K562 (cell line): Measurements from ENCODE around the gene PRRG4. TPM values are rescaled to one million over a fixed set of nuclear protein-coding genes. Genes with fewer than 3 reads are reported as not detected.
A peak's percentile ranks its signal among the peaks of the same experiment; 100 is the strongest.

Source experiments
- ATAC-seq: fragments of 200-7000 bp; cut with Tn5 transposase; 3 replicates; pipeline ENCODE4 v1.9.1; 2020; ENCODE audit warnings: moderate library complexity
- BruUV-seq: library from RNA; stranded (reverse); fragments of 400-500 nt; replicated peaks from 2 replicates; lab custom pipeline; 2021; lab: Mats Ljungman, UMichigan
- CTCF ChIA-PET: fragments of 300-600 bp; formaldehyde crosslinking; extraction: SDS; loops from one replicate; lab custom pipeline; 2021; ENCODE audit warnings: low intra/inter-chr PET ratio; lab: Yijun Ruan, JAX
- POLR2A ChIA-PET: fragments of 300-600, 350-650 bp; sonication (Branson Sonifier 250); formaldehyde crosslinking; extraction: SDS; loops from one replicate; lab custom pipeline; 2021; ENCODE audit warnings: antibody characterized with exemption, inconsistent platforms; lab: Yijun Ruan, JAX
- DNase-seq, 4 experiments: peaks; one replicate each; pipeline versions ENCODE4 v3.0.0 to v3.0.0-alpha.2; 2011 to 2018; ENCODE audit warnings: low spot score in 3 of 4, mixed read lengths in 3 of 4; ENCODE audit errors: extremely low read depth in 1 of 4
- FAIRE-seq: peaks from 2 replicates; lab custom pipeline; 2011; peaks lifted over from hg19 to GRCh38; lab: Jason Lieb, UNC
- H2AFZ ChIP-seq: 2 replicates; pipeline ENCODE4 v1.6.0; 2011; ENCODE audit warnings: low read depth, low read length, control low read depth, inconsistent platforms
- H3K27ac ChIP-seq: fragments of 200-600 bp; 3 replicates; pipeline ENCODE4 v1.8.0; 2011; ENCODE audit warnings: low read depth, mild to moderate bottlenecking, control low read depth, inconsistent platforms, low read length, moderate library complexity, mixed read lengths; ENCODE audit errors: extremely low read depth
- H3K27me3 ChIP-seq, 2 experiments: fragments of 300-600 bp in 1 of 2; 2 replicates in 1 of 2; 3 replicates in 1 of 2; pipeline versions ENCODE4 v1.6.0 to v1.8.0; 2011; ENCODE audit warnings: inconsistent platforms in 2 of 2, low read length in 2 of 2, mild to moderate bottlenecking in 1 of 2, mixed read lengths in 1 of 2, moderate library complexity in 1 of 2; ENCODE audit not compliant: control insufficient read depth in 2 of 2, insufficient read depth in 2 of 2
- H3K36me3 ChIP-seq: fragments of 300-600 bp; 3 replicates; pipeline ENCODE4 v1.8.0; 2011; ENCODE audit warnings: mild to moderate bottlenecking, low read length, inconsistent platforms; ENCODE audit not compliant: control insufficient read depth, insufficient read depth
- H3K4me1 ChIP-seq, 2 experiments: fragments of 200-600 bp in 1 of 2; replicated peaks in 1 of 2; 2 replicates in 1 of 2; 3 replicates in 1 of 2; pipeline versions ENCODE4 v1.5.1 to v1.8.0; 2011; ENCODE audit warnings: inconsistent platforms in 2 of 2, low read length in 2 of 2, mild to moderate bottlenecking in 1 of 2, mixed read lengths in 1 of 2, moderate library complexity in 1 of 2; ENCODE audit not compliant: control insufficient read depth in 2 of 2, insufficient read depth in 2 of 2
- H3K4me2 ChIP-seq: 2 replicates; pipeline ENCODE4 v1.6.1; 2011; ENCODE audit warnings: low read length, control low read depth, inconsistent platforms, mixed read lengths; ENCODE audit not compliant: insufficient read depth
- H3K4me3 ChIP-seq: fragments of 200-600 bp; sonication (generic), shearing (Covaris generic); 2 replicates; pipeline ENCODE4 v1.5.1; 2016; ENCODE audit warnings: control low read depth, inconsistent platforms
- H3K79me2 ChIP-seq: fragments of 200-600 bp; 3 replicates; pipeline ENCODE4 v1.8.0; 2011; ENCODE audit warnings: low read length, inconsistent platforms; ENCODE audit not compliant: control insufficient read depth, insufficient read depth
- H3K9ac ChIP-seq, 2 experiments: 2 replicates each; pipeline versions ENCODE4 v1.6.0 to v1.6.1; 2011; ENCODE audit warnings: low read depth in 2 of 2, low read length in 2 of 2, control low read depth in 1 of 2, inconsistent platforms in 1 of 2, mild to moderate bottlenecking in 1 of 2, mixed read lengths in 1 of 2; ENCODE audit not compliant: insufficient read depth in 1 of 2
- H3K9me1 ChIP-seq: one replicate; pipeline ENCODE4 v1.6.0; 2011; ENCODE audit warnings: inconsistent platforms, mild to moderate bottlenecking, low read length, moderate library complexity; ENCODE audit not compliant: control insufficient read depth, insufficient read depth
- H3K9me3 ChIP-seq: replicated peaks from 2 replicates; pipeline ENCODE4 v1.5.1; 2011; ENCODE audit warnings: low read depth, low read length, inconsistent platforms; ENCODE audit not compliant: control insufficient read depth, insufficient read depth
- H4K20me1 ChIP-seq: replicated peaks from 2 replicates; pipeline ENCODE4 v1.6.1; 2011; ENCODE audit warnings: low read length, inconsistent platforms, mixed read lengths; ENCODE audit not compliant: control insufficient read depth, insufficient read depth
- ARID2 ChIP-seq: fragments of 450-650 bp; IDR thresholded peaks from 2 replicates; pipeline ENCODE4 v1.6.1; 2017; ENCODE audit warnings: antibody characterized with exemption, mild to moderate bottlenecking
- EZH2 ChIP-seq: IDR thresholded peaks from 2 replicates; pipeline ENCODE4 v1.6.1; 2012; ENCODE audit warnings: low read depth, mild to moderate bottlenecking, inconsistent platforms, low read length, borderline replicate concordance
- HNRNPK ChIP-seq: fragments of 200-400 bp; formaldehyde crosslinking; IDR thresholded peaks from one replicate; pipeline ENCODE4 v1.6.1; 2018; ENCODE audit warnings: mild to moderate bottlenecking, low read depth, low read length; ENCODE audit not compliant: poor library complexity, severe bottlenecking
- MAFG ChIP-seq: fragments of 450-650 bp; conservative IDR thresholded peaks from 2 replicates; pipeline ENCODE4 v1.6.1; 2016; ENCODE audit warnings: missing genetic modification characterization, missing compliant biosample characterization
- MCM2 ChIP-seq: fragments of 450-650 bp; IDR thresholded peaks from 2 replicates; pipeline ENCODE4 v1.6.1; 2017; ENCODE audit warnings: low read depth, mild to moderate bottlenecking
- MCM5 ChIP-seq: fragments of 450-650 bp; IDR thresholded peaks from 2 replicates; pipeline ENCODE4 v1.6.1; 2016; ENCODE audit warnings: low read depth
- MXI1 ChIP-seq: IDR thresholded peaks from 2 replicates; pipeline ENCODE4 v1.6.1; 2011; ENCODE audit warnings: low read depth, mild to moderate bottlenecking, improper control_type of control experiment, low read length
- OTX1 ChIP-seq: fragments of 450-650 bp; formaldehyde crosslinking; IDR thresholded peaks from 2 replicates; pipeline ENCODE4 v1.4.0; 2022; ENCODE audit warnings: mild to moderate bottlenecking
- PHTF2 ChIP-seq: fragments of 250-450 bp; sonication (Bioruptor Pico); IDR thresholded peaks from 2 replicates; pipeline ENCODE4 v1.5.0; 2021; ENCODE audit warnings: mild to moderate bottlenecking
- ZSCAN32 ChIP-seq: fragments of 450-650 bp; formaldehyde crosslinking; IDR thresholded peaks from 2 replicates; pipeline ENCODE4 v1.4.0; 2020; ENCODE audit warnings: mild to moderate bottlenecking, moderate library complexity
- WGBS: fragments of 100-300 bp; shearing (Covaris generic); methylation state at CpG from one replicate; pipeline ENCODE4 v1.1.6; 2016; ENCODE audit warnings: low coverage, mixed read lengths; ENCODE audit not compliant: insufficient coverage; ENCODE audit errors: missing lambda C conversion rate; 5-methylcytosine and 5-hydroxymethylcytosine counted together
- in situ Hi-C: fragments of 300-500 bp; cut with MboI; formaldehyde crosslinking; loops from 4 replicates; pipeline ENCODE4 v1.15.0; 2018; ENCODE audit warnings: inconsistent platforms, mixed read lengths
- intact Hi-C: fragments of 100-400 bp; cut with micrococcal nuclease; formaldehyde crosslinking; loops from 2 replicates; pipeline ENCODE4 v1.14.2; 2022
- polyA plus RNA-seq, 8 experiments: library from polyadenylated mRNA; depleted of rRNA in 4 of 8; stranded (reverse) in 5 of 8; unstranded in 3 of 8; fragments of >200 nt; fragmentation: Nextera tagmentation in 2 of 8; fragmentation: Illumina TruSeq in 1 of 8; extraction: Ambion mirVana in 2 of 8; extraction: Trizol in 1 of 8; gene quantifications; 2 replicates each; pipeline versions ENCODE4 v1.2.1 to v1.2.3, GENCODE V29; 2011 to 2014; ENCODE audit warnings: inconsistent platforms in 1 of 8, missing spikeins in 1 of 8
- total RNA-seq, 7 experiments: library from RNA; depleted of rRNA in 6 of 7; stranded (reverse); fragments of >200 nt in 6 of 7; fragmentation: Illumina TruSeq in 2 of 7; extraction: Trizol in 2 of 7; gene quantifications; 2 replicates each; pipeline versions ENCODE4 v1.2.1 to v1.2.3, GENCODE V29; 2011 to 2021; ENCODE audit warnings: low replicate concordance in 1 of 7
- TF ChIP-seq, protein P1 (sequence below): sonication (generic); formaldehyde crosslinking; IDR thresholded peaks from 2 replicates; pipeline ENCODE4 v1.8.1; 2022; ENCODE audit warnings: missing genetic modification reagents
- TF ChIP-seq, protein P2 (sequence below): fragments of 250-450 bp; sonication (Bioruptor Pico); IDR thresholded peaks from 2 replicates; pipeline ENCODE4 v1.8.0; 2021; ENCODE audit warnings: borderline replicate concordance, mild to moderate bottlenecking, moderate library complexity; ENCODE audit not compliant: poor library complexity, severe bottlenecking
- TF ChIP-seq, protein P3 (sequence below): fragments of 250-450 bp; sonication (Bioruptor Pico); IDR thresholded peaks from 2 replicates; pipeline ENCODE4 v1.8.0; 2022; ENCODE audit warnings: moderate library complexity, mild to moderate bottlenecking, inconsistent platforms
- TF ChIP-seq, protein P4 (sequence below): IDR thresholded peaks from 2 replicates; pipeline ENCODE4 v1.6.1; 2014; ENCODE audit warnings: antibody characterized with exemption
- TF ChIP-seq, protein P5 (sequence below): sonication (generic); formaldehyde crosslinking; IDR thresholded peaks from 2 replicates; pipeline ENCODE4 v1.5.0; 2020; ENCODE audit warnings: missing genetic modification reagents

PRRG4 gene
- total and polyA plus RNA-seq, 9 of the 15 experiments (the other 6 are each of a cell fraction or from before 2014, with no cell fraction given) = not detected

- TF ChIP-seq, protein P1, sequence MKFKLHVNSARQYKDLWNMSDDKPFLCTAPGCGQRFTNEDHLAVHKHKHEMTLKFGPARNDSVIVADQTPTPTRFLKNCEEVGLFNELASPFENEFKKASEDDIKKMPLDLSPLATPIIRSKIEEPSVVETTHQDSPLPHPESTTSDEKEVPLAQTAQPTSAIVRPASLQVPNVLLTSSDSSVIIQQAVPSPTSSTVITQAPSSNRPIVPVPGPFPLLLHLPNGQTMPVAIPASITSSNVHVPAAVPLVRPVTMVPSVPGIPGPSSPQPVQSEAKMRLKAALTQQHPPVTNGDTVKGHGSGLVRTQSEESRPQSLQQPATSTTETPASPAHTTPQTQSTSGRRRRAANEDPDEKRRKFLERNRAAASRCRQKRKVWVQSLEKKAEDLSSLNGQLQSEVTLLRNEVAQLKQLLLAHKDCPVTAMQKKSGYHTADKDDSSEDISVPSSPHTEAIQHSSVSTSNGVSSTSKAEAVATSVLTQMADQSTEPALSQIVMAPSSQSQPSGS (CRISPR knock-in tag) = no peak
- no peak for TF ChIP-seq EZH2
- TF ChIP-seq MCM5 = no peak
- TF ChIP-seq, protein P2, sequence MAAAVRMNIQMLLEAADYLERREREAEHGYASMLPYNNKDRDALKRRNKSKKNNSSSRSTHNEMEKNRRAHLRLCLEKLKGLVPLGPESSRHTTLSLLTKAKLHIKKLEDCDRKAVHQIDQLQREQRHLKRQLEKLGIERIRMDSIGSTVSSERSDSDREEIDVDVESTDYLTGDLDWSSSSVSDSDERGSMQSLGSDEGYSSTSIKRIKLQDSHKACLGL (CRISPR knock-in tag) = no peak
- TF ChIP-seq MXI1 = 0 out of 2 replicates have a peak, but pooled peaks have one; percentile 39
- TF ChIP-seq ARID2 = no peak
- no peak for TF ChIP-seq MAFG (tag)
Observed at GRCh38 chr11:32894149-32894827, 64.6 kb downstream of the PRRG4 start (continued).

DNA sequence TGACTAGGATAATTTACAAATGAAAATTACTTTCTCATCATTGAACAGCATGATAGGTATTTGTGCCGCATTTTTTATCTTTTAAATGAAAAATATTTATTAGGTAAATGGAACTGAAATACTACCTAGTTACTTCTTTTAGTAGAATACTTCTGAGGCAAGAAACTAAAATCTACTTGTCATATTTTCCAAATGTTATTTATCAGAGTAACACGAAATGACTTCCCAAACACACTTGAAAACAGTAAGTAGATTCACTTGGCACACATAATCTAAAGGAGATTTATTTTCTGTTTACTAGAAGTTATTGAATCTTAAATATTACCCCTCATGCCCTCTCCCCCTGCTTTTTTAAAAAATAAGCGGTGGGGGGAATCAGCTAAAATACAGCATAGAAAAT lies 65.2 kb downstream of the PRRG4 start:
- peak overlapping the region; percentile 96; the same call in 2 of the 3 replicates for H3K27ac ChIP-seq
- no peak for ATAC-seq

More for the DNA sequence above, 65.2 kb downstream of the PRRG4 start:
- no peak for DNase-seq
- Histone ChIP-seq H3K4me3 (peak overlapping the region; percentile 97), H3K9ac (peak overlapping the region in 1 of 2 experiments; percentile 93; a peak in 3 of 4 replicates), H4K20me1 (peaks cover 12% of the 10 kb centered on the region), H3K27me3 (no peaks in the 10 kb centered on the region), H3K36me3 (peaks cover 36% of the 10 kb centered on the region), H2AFZ (no peak overlapping the region), H3K4me1 (peaks cover 9 to 20% of the 10 kb centered on the region in 2 experiments; a peak in 4 of 5 replicates), H3K9me1 (no peaks in the 10 kb centered on the region), H3K9me3 (no peaks in the 10 kb centered on the region), H3K4me2 (peak overlapping the region; percentile 83), H3K79me2 (peaks cover 80% of the 10 kb centered on the region)
- WGBS = 25% methylated on average over 3 of the region's 3 CpGs
- FAIRE-seq = no peak
- in situ Hi-C loops (no loop called here), intact Hi-C loops (no loop called here)
- ChIA-PET POLR2A (interaction anchor here (0.6 to 1.6 kb wide), 7 partner anchors 9 to 474 kb away, joined by 3 to 5 read pairs (median 3); no protein-coding TSS in a partner anchor), CTCF (no interaction called here)
- TF ChIP-seq ZSCAN32 (CRISPR knock-in tag) (no peak), PHTF2 (CRISPR knock-in tag) (no peak), HNRNPK (no peak), OTX1 (CRISPR knock-in tag) (no peak), MCM2 (no peak)
- TF ChIP-seq, protein P3, sequence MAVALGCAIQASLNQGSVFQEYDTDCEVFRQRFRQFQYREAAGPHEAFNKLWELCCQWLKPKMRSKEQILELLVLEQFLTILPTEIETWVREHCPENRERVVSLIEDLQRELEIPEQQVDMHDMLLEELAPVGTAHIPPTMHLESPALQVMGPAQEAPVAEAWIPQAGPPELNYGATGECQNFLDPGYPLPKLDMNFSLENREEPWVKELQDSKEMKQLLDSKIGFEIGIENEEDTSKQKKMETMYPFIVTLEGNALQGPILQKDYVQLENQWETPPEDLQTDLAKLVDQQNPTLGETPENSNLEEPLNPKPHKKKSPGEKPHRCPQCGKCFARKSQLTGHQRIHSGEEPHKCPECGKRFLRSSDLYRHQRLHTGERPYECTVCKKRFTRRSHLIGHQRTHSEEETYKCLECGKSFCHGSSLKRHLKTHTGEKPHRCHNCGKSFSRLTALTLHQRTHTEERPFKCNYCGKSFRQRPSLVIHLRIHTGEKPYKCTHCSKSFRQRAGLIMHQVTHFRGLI (CRISPR knock-in tag) = no peak
- TF ChIP-seq, protein P4, sequence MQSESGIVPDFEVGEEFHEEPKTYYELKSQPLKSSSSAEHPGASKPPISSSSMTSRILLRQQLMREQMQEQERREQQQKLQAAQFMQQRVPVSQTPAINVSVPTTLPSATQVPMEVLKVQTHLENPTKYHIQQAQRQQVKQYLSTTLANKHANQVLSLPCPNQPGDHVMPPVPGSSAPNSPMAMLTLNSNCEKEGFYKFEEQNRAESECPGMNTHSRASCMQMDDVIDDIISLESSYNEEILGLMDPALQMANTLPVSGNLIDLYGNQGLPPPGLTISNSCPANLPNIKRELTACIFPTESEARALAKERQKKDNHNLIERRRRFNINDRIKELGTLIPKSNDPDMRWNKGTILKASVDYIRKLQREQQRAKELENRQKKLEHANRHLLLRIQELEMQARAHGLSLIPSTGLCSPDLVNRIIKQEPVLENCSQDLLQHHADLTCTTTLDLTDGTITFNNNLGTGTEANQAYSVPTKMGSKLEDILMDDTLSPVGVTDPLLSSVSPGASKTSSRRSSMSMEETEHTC = no peak
- TF ChIP-seq, protein P5, sequence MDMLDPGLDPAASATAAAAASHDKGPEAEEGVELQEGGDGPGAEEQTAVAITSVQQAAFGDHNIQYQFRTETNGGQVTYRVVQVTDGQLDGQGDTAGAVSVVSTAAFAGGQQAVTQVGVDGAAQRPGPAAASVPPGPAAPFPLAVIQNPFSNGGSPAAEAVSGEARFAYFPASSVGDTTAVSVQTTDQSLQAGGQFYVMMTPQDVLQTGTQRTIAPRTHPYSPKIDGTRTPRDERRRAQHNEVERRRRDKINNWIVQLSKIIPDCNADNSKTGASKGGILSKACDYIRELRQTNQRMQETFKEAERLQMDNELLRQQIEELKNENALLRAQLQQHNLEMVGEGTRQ (CRISPR knock-in tag) = no peak
- no TSS peak for BruUV-seq
